ENCODE results near the gene PRH1.

PRH1 gene

DNA sequence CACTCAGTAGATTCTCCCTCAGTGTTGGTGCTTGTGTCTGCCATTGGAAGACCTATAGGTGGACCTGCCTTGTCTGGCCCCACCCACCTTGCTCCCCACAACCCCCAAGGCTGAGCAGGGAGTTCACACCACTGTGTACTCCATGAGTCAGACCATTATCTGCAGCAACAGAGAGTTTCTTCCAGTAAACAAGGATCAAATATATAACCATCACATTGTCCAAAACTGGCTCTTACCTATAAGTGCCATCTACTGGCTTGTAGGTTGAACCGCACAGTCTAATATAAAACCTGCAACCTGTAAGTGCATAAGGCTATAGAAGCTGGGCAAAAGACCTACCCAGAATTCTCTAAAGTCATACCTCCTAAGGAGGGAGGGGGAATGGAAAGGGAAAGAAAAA lies 17.4 kb upstream of the PRH1 start:
- H3K36me3 ChIP-seq (ENCODE audit: insufficient read depth, insufficient read length, low read length), result no peaks in the 10 kb centered on the region
- TF ChIP-seq ZNF274 (IDR thresholded peaks at IDR 0.05; ENCODE audit: low read depth, low read length), result no peak
- no peak for TF ChIP-seq YY1 (IDR thresholded peaks at IDR 0.05; ENCODE audit: insufficient read depth, insufficient read length)
- no peak for TF ChIP-seq SUZ12 (IDR thresholded peaks at IDR 0.05; ENCODE audit: extremely low read depth, insufficient read depth, insufficient read length)
- DNase-seq (ENCODE audit: low read depth, low spot score), result no peak

DNA sequence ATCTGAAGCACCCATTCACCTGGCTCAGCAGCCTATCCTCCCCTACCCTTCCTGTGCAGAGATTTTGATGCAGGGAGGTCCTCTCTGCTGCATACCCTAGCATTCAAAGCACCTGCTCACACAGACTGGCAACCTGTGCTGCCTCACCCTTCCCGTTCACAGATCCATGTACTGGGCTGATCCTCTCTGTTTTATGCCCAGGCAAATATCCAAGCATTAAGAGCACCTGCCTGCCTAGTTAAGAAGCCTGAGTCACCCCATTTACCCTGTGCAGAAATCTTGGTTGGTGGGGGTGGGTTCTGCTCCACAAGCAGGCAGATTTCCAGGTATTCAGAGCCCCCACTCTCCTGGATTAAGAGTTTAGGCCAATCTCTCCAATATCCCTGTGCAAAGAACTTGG lies 16.9 kb upstream of the PRH1 start:
- Histone ChIP-seq H3K9me3 (ENCODE audit: insufficient read depth, low read length) (peaks cover 36% of the 10 kb centered on the region; the same call in 1 of the 2 replicates), H3K9ac (ENCODE audit: insufficient read length, low read depth) (no peak overlapping the region), H3K4me1 (ENCODE audit: insufficient read depth, insufficient read length) (no peaks in the 10 kb centered on the region), H3K4me3 (ENCODE audit: insufficient read length, low read depth) (no peak overlapping the region), H3K36me3 (ENCODE audit: insufficient read depth, insufficient read length, low read length) (no peaks in the 10 kb centered on the region), H3K27me3 (ENCODE audit: insufficient read depth, insufficient read length) (no peaks in the 10 kb centered on the region)
- TF ChIP-seq YY1 (IDR thresholded peaks at IDR 0.05; ENCODE audit: insufficient read depth, insufficient read length) (no peak), ZNF274 (IDR thresholded peaks at IDR 0.05; ENCODE audit: low read depth, low read length) (no peak), SUZ12 (IDR thresholded peaks at IDR 0.05; ENCODE audit: extremely low read depth, insufficient read depth, insufficient read length) (no peak)
- DNase-seq (ENCODE audit: low read depth, low spot score), result no peak

More for the DNA sequence above, 17.4 kb upstream of the PRH1 start:
- peaks cover 36% of the 10 kb centered on the region; the same call in 1 of the 2 replicates for H3K9me3 ChIP-seq (ENCODE audit: insufficient read depth, low read length)
- no peak overlapping the region for H3K4me3 ChIP-seq (ENCODE audit: insufficient read length, low read depth)
- H3K9ac ChIP-seq (ENCODE audit: insufficient read length, low read depth), result no peak overlapping the region
- no peaks in the 10 kb centered on the region for H3K4me1 ChIP-seq (ENCODE audit: insufficient read depth, insufficient read length)
- no peaks in the 10 kb centered on the region for H3K27me3 ChIP-seq (ENCODE audit: insufficient read depth, insufficient read length)

GRCh38 chr12:10900530-10900929 lies 16.5 kb upstream of the PRH1 start:
- H3K9me3 ChIP-seq (ENCODE audit: insufficient read depth, low read length), result peaks cover 31% of the 10 kb centered on the region; the same call in 1 of the 2 replicates
- no peaks in the 10 kb centered on the region for H3K27me3 ChIP-seq (ENCODE audit: insufficient read depth, insufficient read length)
- no peak for TF ChIP-seq YY1 (IDR thresholded peaks at IDR 0.05; ENCODE audit: insufficient read depth, insufficient read length)
- TF ChIP-seq SUZ12 (IDR thresholded peaks at IDR 0.05; ENCODE audit: extremely low read depth, insufficient read depth, insufficient read length), result no peak
- TF ChIP-seq ZNF274 (IDR thresholded peaks at IDR 0.05; ENCODE audit: low read depth, low read length), result no peak
- DNase-seq (ENCODE audit: low read depth, low spot score), result no peak
- no peaks in the 10 kb centered on the region for H3K36me3 ChIP-seq (ENCODE audit: insufficient read depth, insufficient read length, low read length)
- H3K9ac ChIP-seq (ENCODE audit: insufficient read length, low read depth), result no peak overlapping the region
- H3K4me1 ChIP-seq (ENCODE audit: insufficient read depth, insufficient read length), result no peaks in the 10 kb centered on the region
- H3K4me3 ChIP-seq (ENCODE audit: insufficient read length, low read depth), result no peak overlapping the region

- H3K9ac ChIP-seq (ENCODE audit: insufficient read length, low read depth), result no peak overlapping the region
- H3K4me1 ChIP-seq (ENCODE audit: insufficient read depth, insufficient read length), result no peaks in the 10 kb centered on the region
- TF ChIP-seq ZNF274 (IDR thresholded peaks at IDR 0.05; ENCODE audit: low read depth, low read length) (no peak), YY1 (IDR thresholded peaks at IDR 0.05; ENCODE audit: insufficient read depth, insufficient read length) (no peak), SUZ12 (IDR thresholded peaks at IDR 0.05; ENCODE audit: extremely low read depth, insufficient read depth, insufficient read length) (no peak)
- no peaks in the 10 kb centered on the region for H3K9me3 ChIP-seq (ENCODE audit: insufficient read depth, low read length)
- no peak for DNase-seq (ENCODE audit: low read depth, low spot score)
- H3K4me3 ChIP-seq (ENCODE audit: insufficient read length, low read depth), result no peak overlapping the region
- H3K36me3 ChIP-seq (ENCODE audit: insufficient read depth, insufficient read length, low read length), result no peaks in the 10 kb centered on the region
- H3K27me3 ChIP-seq (ENCODE audit: insufficient read depth, insufficient read length), result no peaks in the 10 kb centered on the region
Observed at GRCh38 chr12:10896854-10897253, 12.8 kb upstream of the PRH1 start.

DNA sequence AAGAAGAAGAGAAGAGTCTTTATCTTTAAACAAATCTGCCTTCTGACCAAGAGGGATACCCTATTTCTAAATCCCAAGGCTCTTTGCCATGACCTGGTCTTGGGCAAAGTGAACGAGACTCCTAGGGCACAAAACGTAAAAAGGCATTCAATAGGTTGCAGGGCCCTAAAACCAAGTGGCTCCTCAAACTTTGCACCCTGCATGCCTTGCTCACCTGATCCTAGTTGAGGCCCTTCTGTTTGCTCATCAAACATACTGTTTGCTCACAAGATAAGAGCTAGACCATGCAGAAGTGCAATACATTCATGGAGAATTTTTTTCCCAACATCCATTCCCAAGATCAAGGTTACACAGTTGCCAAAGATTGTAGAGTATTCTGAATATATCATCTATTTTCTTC lies 7.9 kb upstream of the PRH1 start:
- Histone ChIP-seq H3K27me3 (ENCODE audit: insufficient read depth, insufficient read length) (no peaks in the 10 kb centered on the region), H3K4me1 (ENCODE audit: insufficient read depth, insufficient read length) (no peaks in the 10 kb centered on the region), H3K36me3 (ENCODE audit: insufficient read depth, insufficient read length, low read length) (no peaks in the 10 kb centered on the region), H3K4me3 (ENCODE audit: insufficient read length, low read depth) (no peak overlapping the region), H3K9ac (ENCODE audit: insufficient read length, low read depth) (no peak overlapping the region), H3K9me3 (ENCODE audit: insufficient read depth, low read length) (no peaks in the 10 kb centered on the region)
- no peak for DNase-seq (ENCODE audit: low read depth, low spot score)
- no peak for TF ChIP-seq YY1 (IDR thresholded peaks at IDR 0.05; ENCODE audit: insufficient read depth, insufficient read length)
- no peak for TF ChIP-seq ZNF274 (IDR thresholded peaks at IDR 0.05; ENCODE audit: low read depth, low read length)
- no peak for TF ChIP-seq SUZ12 (IDR thresholded peaks at IDR 0.05; ENCODE audit: extremely low read depth, insufficient read depth, insufficient read length)

DNA sequence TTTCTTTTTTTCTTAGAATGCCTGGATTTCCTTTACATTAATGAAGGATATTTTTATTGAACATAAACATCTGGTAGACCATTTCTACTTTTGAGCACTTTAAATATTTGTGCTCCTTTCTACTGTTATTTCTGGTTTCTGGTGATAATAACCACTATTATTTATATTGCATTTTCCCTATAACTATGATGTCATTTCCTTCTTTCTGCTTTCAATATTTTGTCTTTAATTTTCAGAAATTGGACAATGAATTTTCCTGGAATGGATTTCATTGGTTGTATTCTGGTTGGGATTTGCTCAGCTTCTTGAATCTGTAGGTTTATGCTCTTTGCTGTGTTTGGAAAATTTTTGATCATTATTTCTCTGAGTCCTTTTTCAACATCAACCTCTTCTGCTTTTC lies 5.2 kb upstream of the PRH1 start:
- no peak overlapping the region for H3K4me3 ChIP-seq (ENCODE audit: insufficient read length, low read depth)
- no peaks in the 10 kb centered on the region for H3K9me3 ChIP-seq (ENCODE audit: insufficient read depth, low read length)
- TF ChIP-seq ZNF274 (IDR thresholded peaks at IDR 0.05; ENCODE audit: low read depth, low read length) (no peak), YY1 (IDR thresholded peaks at IDR 0.05; ENCODE audit: insufficient read depth, insufficient read length) (no peak), SUZ12 (IDR thresholded peaks at IDR 0.05; ENCODE audit: extremely low read depth, insufficient read depth, insufficient read length) (no peak)
- H3K4me1 ChIP-seq (ENCODE audit: insufficient read depth, insufficient read length), result no peaks in the 10 kb centered on the region
- H3K27me3 ChIP-seq (ENCODE audit: insufficient read depth, insufficient read length), result no peaks in the 10 kb centered on the region
- H3K36me3 ChIP-seq (ENCODE audit: insufficient read depth, insufficient read length, low read length), result no peaks in the 10 kb centered on the region
- no peak for DNase-seq (ENCODE audit: low read depth, low spot score)
- H3K9ac ChIP-seq (ENCODE audit: insufficient read length, low read depth), result no peak overlapping the region

GRCh38 chr12:10873378-10873777 lies 10.7 kb downstream of the PRH1 start:
- no peaks in the 10 kb centered on the region for H3K9me3 ChIP-seq (ENCODE audit: insufficient read depth, low read length)
- H3K9ac ChIP-seq (ENCODE audit: insufficient read length, low read depth), result no peak overlapping the region
- H3K27me3 ChIP-seq (ENCODE audit: insufficient read depth, insufficient read length), result no peaks in the 10 kb centered on the region
- DNase-seq (ENCODE audit: low read depth, low spot score), result no peak
- no peaks in the 10 kb centered on the region for H3K4me1 ChIP-seq (ENCODE audit: insufficient read depth, insufficient read length)
- peaks cover 7% of the 10 kb centered on the region for H3K36me3 ChIP-seq (ENCODE audit: insufficient read depth, insufficient read length, low read length)
- no peak for TF ChIP-seq ZNF274 (IDR thresholded peaks at IDR 0.05; ENCODE audit: low read depth, low read length)
- TF ChIP-seq SUZ12 (IDR thresholded peaks at IDR 0.05; ENCODE audit: extremely low read depth, insufficient read depth, insufficient read length), result no peak
- H3K4me3 ChIP-seq (ENCODE audit: insufficient read length, low read depth), result no peak overlapping the region

DNA sequence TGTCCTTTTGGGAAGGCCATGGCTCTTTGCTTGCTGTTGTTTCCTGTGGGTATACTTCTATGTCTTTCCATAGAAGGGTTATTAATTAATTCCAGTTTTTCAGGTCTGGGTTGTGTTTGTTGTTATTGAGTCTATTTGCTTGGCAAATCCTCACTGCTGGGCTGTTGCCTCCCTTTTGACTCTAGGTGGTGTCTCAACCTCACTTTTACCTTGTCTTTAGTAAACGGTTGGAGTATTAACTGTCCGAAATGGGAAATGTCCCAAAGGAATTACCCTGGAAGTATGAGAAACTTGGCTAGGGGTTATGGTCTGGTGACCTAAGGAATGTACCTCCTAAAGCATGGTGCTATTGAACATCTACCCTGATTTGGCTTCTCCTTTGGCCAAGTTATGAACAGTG lies 16.7 kb downstream of the PRH1 start:
- no peak for DNase-seq (ENCODE audit: low read depth, low spot score)
- H3K9ac ChIP-seq (ENCODE audit: insufficient read length, low read depth), result no peak overlapping the region
- no peak for TF ChIP-seq SUZ12 (IDR thresholded peaks at IDR 0.05; ENCODE audit: extremely low read depth, insufficient read depth, insufficient read length)
- no peak for TF ChIP-seq YY1 (IDR thresholded peaks at IDR 0.05; ENCODE audit: insufficient read depth, insufficient read length)
- no peak for TF ChIP-seq ZNF274 (IDR thresholded peaks at IDR 0.05; ENCODE audit: low read depth, low read length)
- H3K36me3 ChIP-seq (ENCODE audit: insufficient read depth, insufficient read length, low read length), result no peaks in the 10 kb centered on the region
- no peak overlapping the region for H3K4me3 ChIP-seq (ENCODE audit: insufficient read length, low read depth)
- no peaks in the 10 kb centered on the region for H3K27me3 ChIP-seq (ENCODE audit: insufficient read depth, insufficient read length)
- H3K4me1 ChIP-seq (ENCODE audit: insufficient read depth, insufficient read length), result no peaks in the 10 kb centered on the region
- no peaks in the 10 kb centered on the region for H3K9me3 ChIP-seq (ENCODE audit: insufficient read depth, low read length)

All from NT2/D1 (cell line).